ENCODE results near the gene KCNH2. TPM values are rescaled to one million over a fixed set of nuclear protein-coding genes. Genes with fewer than 3 reads are reported as not detected.
"Not testable (repeated sequence)": the region's sequence is repeated elsewhere in the genome, so short reads cannot be mapped to it uniquely, and the experiment has no call there.

The KCNH2 gene, protein sequence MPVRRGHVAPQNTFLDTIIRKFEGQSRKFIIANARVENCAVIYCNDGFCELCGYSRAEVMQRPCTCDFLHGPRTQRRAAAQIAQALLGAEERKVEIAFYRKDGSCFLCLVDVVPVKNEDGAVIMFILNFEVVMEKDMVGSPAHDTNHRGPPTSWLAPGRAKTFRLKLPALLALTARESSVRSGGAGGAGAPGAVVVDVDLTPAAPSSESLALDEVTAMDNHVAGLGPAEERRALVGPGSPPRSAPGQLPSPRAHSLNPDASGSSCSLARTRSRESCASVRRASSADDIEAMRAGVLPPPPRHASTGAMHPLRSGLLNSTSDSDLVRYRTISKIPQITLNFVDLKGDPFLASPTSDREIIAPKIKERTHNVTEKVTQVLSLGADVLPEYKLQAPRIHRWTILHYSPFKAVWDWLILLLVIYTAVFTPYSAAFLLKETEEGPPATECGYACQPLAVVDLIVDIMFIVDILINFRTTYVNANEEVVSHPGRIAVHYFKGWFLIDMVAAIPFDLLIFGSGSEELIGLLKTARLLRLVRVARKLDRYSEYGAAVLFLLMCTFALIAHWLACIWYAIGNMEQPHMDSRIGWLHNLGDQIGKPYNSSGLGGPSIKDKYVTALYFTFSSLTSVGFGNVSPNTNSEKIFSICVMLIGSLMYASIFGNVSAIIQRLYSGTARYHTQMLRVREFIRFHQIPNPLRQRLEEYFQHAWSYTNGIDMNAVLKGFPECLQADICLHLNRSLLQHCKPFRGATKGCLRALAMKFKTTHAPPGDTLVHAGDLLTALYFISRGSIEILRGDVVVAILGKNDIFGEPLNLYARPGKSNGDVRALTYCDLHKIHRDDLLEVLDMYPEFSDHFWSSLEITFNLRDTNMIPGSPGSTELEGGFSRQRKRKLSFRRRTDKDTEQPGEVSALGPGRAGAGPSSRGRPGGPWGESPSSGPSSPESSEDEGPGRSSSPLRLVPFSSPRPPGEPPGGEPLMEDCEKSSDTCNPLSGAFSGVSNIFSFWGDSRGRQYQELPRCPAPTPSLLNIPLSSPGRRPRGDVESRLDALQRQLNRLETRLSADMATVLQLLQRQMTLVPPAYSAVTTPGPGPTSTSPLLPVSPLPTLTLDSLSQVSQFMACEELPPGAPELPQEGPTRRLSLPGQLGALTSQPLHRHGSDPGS
- total RNA-seq: 1 to 10 TPM in 1 of 4 donors, under 1 TPM in 3; 0.15 to 1.1 (median 0.36) TPM

DNA sequence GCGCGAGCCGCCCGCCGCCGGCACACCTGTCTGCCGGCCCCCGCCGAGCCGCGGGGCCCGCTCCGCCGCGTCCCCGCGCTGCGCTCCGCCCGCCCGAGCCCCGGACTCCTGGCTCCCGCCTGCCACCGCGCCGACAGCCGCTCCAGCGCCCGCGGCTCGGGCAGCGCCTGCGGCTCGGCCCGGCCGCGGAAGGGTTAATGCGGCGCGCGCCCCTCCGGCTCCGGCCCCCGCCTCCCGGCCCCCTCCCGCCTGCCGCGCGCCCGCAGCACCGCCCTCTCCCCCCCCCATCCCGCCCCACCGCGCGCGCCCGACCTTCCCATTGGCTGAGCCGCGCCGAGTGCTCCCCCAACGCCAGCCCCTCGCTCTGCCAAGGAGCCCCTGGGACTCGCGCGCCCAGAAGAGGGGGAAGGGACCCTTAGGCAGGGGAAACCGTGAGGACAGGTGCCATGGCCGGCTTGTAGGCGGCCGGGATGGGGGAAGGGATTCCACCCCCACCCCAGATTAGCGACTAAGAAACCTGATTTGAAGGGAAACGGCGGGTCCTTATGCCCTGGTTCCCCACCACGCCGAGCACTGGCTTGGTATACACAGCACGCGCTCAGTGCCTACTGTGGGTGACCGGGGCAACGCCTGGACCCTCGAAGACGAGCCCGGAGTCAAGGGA is at the start of gene KCNH2:
KCNH2 (minus strand) TSS at position 196 of the 664 bp plus-strand sequence. CDS start 408 bp downstream, outside the sequence.
- TF ChIP-seq, protein P1, sequence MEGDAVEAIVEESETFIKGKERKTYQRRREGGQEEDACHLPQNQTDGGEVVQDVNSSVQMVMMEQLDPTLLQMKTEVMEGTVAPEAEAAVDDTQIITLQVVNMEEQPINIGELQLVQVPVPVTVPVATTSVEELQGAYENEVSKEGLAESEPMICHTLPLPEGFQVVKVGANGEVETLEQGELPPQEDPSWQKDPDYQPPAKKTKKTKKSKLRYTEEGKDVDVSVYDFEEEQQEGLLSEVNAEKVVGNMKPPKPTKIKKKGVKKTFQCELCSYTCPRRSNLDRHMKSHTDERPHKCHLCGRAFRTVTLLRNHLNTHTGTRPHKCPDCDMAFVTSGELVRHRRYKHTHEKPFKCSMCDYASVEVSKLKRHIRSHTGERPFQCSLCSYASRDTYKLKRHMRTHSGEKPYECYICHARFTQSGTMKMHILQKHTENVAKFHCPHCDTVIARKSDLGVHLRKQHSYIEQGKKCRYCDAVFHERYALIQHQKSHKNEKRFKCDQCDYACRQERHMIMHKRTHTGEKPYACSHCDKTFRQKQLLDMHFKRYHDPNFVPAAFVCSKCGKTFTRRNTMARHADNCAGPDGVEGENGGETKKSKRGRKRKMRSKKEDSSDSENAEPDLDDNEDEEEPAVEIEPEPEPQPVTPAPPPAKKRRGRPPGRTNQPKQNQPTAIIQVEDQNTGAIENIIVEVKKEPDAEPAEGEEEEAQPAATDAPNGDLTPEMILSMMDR (IDR thresholded peaks at IDR 0.05): no peak
- intact Hi-C loops (cut with DNase I; ENCODE audit: low total_unique reads): no loop called here
- WGBS, 2 donors: 1 to 2% methylated on average over 21 to 30 of the region's 81 CpGs
- H3K4me3 ChIP-seq (ENCODE audit: low read depth, poor library complexity, severe bottlenecking): peak within 1 kb of the TSS; percentile 8
- DNase-seq (ENCODE audit: low spot score in 2 of 2): no peak

DNA sequence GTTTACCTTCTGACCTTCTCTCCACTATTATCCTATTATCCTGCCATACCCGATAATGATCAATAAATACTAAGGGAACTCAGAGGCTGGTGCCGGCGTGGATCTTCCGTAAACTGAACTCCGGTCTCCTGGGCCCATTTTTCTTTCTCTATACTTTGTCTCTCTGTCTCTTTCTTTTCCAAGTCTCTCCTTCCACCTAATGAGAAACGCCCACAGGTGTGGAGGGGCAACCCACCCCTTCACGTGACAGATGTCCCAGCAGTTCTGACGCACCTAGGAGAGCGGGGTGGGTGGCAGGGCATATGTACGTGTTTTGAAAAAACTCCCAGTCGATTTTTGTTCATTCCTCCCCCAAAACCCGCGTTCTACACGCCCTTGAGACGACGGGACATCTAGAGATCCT is 49.6 kb upstream of the KCNH2 start:
- H3K4me3 ChIP-seq (ENCODE audit: low read depth, poor library complexity, severe bottlenecking): peak overlapping the region; percentile 10
- intact Hi-C loops (cut with DNase I; ENCODE audit: low total_unique reads): loop anchor here (5.0 kb wide), 1 partner anchor 85 kb away; no protein-coding TSS in a partner anchor
- WGBS, 2 donors: 9 to 13% methylated on average over 16 of the region's 16 CpGs
- DNase-seq (ENCODE audit: low spot score in 2 of 2): not testable (repeated sequence)

DNA sequence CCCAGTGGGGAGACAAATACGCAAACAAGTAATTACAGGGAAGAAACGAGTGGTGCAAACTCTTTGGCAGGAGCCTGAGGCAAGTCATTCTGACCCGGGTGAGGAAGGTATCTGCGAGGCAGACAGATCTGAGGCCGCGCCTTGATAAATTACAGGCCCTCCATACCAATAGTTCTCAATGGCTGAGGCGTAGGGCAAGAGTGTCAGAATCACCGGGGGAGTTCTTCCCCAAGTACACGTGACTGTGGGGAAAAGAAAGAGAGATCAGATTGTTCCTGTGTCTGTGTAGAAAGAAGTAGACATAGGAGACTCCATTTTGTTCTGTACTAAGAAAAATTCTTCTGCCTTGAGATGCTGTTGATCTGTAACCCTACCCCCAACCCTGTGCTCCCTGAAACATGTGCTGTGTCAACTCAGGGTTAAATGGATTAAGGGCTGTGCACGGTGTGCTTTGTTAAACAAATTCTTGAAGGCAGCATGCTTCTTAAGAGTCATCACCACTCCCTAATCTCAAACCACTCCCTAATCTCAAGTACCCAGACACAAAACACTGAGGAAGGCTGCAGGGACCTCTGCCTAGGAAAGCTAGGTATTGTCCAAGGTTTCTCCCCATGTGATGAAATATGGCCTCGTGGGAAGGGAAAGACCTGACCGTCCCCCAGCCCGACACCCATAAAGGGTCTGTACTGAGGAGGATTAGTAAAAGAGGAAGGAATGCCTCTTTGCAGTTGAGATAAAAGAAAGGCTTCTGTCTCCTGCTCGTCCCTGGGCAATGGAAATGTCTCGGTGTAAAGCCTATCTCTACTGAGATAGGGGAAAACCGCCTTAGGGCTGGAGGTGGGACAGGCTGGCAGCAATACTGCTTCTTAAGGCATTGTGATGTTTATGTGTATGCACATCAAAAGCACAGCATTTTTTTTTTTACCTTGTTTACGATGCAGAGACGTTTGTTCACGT is 48.9 kb upstream of the KCNH2 start:
- intact Hi-C loops (cut with DNase I; ENCODE audit: low total_unique reads): loop anchor here (5.0 kb wide), 1 partner anchor 85 kb away; no protein-coding TSS in a partner anchor
- 36 to 44% methylated on average over 19 of the region's 19 CpGs for WGBS, 2 donors
- DNase-seq (ENCODE audit: low spot score in 2 of 2); H3K4me3 ChIP-seq (ENCODE audit: low read depth, poor library complexity, severe bottlenecking): not testable (repeated sequence)

DNA sequence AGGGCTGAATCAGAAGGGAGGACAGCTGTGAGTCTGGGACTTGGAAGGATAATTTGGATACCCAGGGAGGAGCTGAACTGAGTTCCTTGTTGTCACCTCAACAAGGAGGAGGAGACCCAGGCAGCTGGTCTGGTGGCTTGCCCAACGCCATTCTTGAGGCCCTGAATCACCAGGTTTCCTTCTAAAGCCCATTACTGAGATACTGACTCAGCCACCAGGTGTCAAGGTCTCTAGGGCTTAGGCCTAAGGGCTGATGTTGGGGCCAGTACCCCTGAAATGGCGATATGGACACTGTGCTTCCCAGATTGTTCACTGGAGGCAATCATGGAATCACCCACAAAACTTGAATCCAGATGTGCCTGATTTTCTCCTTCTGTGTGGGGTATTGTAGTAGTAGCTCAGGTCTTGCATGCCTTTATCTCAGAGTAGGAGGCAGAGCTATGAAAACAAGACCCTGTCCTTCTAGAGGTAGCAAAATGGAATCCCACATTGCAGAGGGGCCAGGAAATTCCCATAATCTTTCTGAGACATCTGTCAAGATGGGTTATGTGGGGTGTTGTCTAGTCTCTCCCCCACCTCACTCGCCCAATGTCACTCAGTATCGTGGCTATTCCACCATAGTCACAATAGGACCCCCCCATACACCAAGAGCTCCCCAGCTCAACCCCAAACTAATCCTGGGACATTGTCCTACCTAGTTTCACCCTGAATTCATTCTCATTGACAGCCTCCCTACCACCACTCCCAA is 48.0 kb upstream of the KCNH2 start:
- 76 to 91% methylated on average over 4 of the region's 4 CpGs for WGBS, 2 donors
- intact Hi-C loops (cut with DNase I; ENCODE audit: low total_unique reads): loop anchor here (5.0 kb wide), 1 partner anchor 86 kb away; no protein-coding TSS in a partner anchor
- no peak overlapping the region for H3K4me3 ChIP-seq (ENCODE audit: low read depth, poor library complexity, severe bottlenecking)
- no peak for DNase-seq (ENCODE audit: low spot score in 2 of 2)
- no peak for TF ChIP-seq POLR2A (IDR thresholded peaks at IDR 0.05)
- TF ChIP-seq, protein P1 (IDR thresholded peaks at IDR 0.05): no peak

DNA sequence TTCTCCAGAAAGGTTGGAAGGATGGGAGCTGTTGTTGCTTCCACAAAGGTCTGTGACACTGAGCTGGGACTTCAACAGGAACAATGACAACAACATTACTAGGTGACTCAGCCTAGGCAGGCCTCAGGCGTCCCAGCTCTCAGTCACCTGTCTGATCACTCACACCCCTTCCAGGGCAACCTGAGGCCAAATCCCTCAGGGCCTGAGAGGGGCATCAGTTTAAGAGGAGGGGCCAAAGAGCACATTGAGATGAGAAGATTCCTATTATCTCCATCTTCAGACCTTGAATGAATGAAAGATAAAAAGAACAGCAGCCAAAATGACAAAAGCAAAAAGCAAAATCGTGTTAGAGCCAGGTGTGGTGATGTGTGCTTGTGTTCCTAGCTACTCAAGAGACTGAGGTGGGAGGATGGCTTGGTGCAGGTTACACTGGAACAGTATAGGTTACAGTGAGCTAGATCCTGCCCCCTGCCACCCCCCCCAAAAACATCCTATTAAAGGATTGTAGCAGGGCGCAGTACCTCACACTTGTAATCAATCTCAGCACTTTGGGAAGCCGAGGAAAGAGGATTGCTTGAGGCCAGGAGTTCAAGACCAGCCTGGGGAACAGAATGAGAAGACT is 46.4 kb upstream of the KCNH2 start, which contains the start of gene ATG9B:
ATG9B (minus strand) TSS at position 60 of the 622 bp plus-strand sequence. CDS start 71 bp downstream, outside the sequence.
- intact Hi-C loops (cut with DNase I; ENCODE audit: low total_unique reads): loop anchor here (5.0 kb wide), 1 partner anchor 88 kb away; no protein-coding TSS in a partner anchor
- no peak for DNase-seq (ENCODE audit: low spot score in 2 of 2)
- no peak within 1 kb of the TSS for H3K4me3 ChIP-seq (ENCODE audit: low read depth, poor library complexity, severe bottlenecking)
- WGBS, 2 donors: 70 to 75% methylated on average over 4 of the region's 4 CpGs
- TF ChIP-seq, protein P1 (IDR thresholded peaks at IDR 0.05): no peak
- no peak for TF ChIP-seq POLR2A (IDR thresholded peaks at IDR 0.05)

Data from lower leg skin (tissue), 4 donors.